Body of pancreas (tissue), 4 donors: ENCODE data around the gene ARID5B. TPM values are rescaled to one million over a fixed set of nuclear protein-coding genes. Genes with fewer than 3 reads are reported as not detected.

Source experiments
- ATAC-seq: fragments of 150-250 bp; one replicate; pipeline ENCODE4 v1.9.1; 2016
- DNase-seq, 4 donors: peaks; one replicate each; pipeline ENCODE4 v3.0.0-alpha.2; 2019
- H3K27ac ChIP-seq, 4 donors: fragments of 200-600 bp; sonication (generic); 1 replicate in 3 of 4; 2 replicates in 1 of 4; pipeline versions ENCODE4 v1.5.1 to v1.6.1; 2016 to 2019; ENCODE audit warnings: mild to moderate bottlenecking in 1 of 4, mixed read lengths in 1 of 4, moderate library complexity in 1 of 4
- H3K27me3 ChIP-seq, 2 donors: fragments of 200-600 bp; sonication (generic); one replicate each; pipeline ENCODE4 v1.6.0; 2016; ENCODE audit warnings: mild to moderate bottlenecking in 1 of 2
- H3K36me3 ChIP-seq, 2 donors: fragments of 200-600 bp; sonication (generic); replicated peaks in 1 of 2; 2 replicates each; pipeline ENCODE4 v1.5.1; 2016; ENCODE audit warnings: low read depth in 2 of 2; ENCODE audit not compliant: insufficient read depth in 1 of 2
- H3K4me1 ChIP-seq: fragments of 200-600 bp; sonication (generic); one replicate; pipeline ENCODE4 v1.6.0; 2016
- H3K4me3 ChIP-seq, 2 donors: fragments of 200-600 bp; sonication (generic); 1 replicate in 1 of 2; 2 replicates in 1 of 2; pipeline ENCODE4 v1.5.1; 2016 to 2019
- H3K9me3 ChIP-seq, 3 donors: fragments of 200-600 bp; sonication (generic); 1 replicate in 2 of 3; 2 replicates in 1 of 3; pipeline ENCODE4 v1.5.1; 2016
- POLR2A ChIP-seq, 3 donors: fragments of 450-650 bp; IDR thresholded peaks; one replicate each; pipeline ENCODE4 v1.6.1; 2016; ENCODE audit warnings: antibody characterized with exemption in 3 of 3, mild to moderate bottlenecking in 2 of 3
- WGBS, 2 donors: methylation state at CpG; one replicate each; pipeline ENCODE4 v1.1.5; 2017; 5-methylcytosine and 5-hydroxymethylcytosine counted together
- intact Hi-C: fragments of 100-400 bp; cut with DNase I; formaldehyde crosslinking; loops from one replicate; pipeline ENCODE4 v1.15.1; 2023
- total RNA-seq, 2 donors: library from RNA; depleted of rRNA; stranded (reverse); fragments of >200 nt; gene quantifications; one replicate each; pipeline ENCODE4 v1.1.0, GENCODE V29; 2016
- TF ChIP-seq, protein P1 (sequence below), 7 experiments: fragments of 450-650 bp in 4 of 7; fragments of 200-600 bp in 3 of 7; sonication (generic) in 3 of 7; IDR thresholded peaks; one replicate each; pipeline ENCODE4 v1.5.1; 2016 to 2019; ENCODE audit warnings: antibody characterized with exemption in 7 of 7

ARID5B gene
- total RNA-seq, 2 donors from 2014 or later = 16.1 to 17.1 TPM

DNA sequence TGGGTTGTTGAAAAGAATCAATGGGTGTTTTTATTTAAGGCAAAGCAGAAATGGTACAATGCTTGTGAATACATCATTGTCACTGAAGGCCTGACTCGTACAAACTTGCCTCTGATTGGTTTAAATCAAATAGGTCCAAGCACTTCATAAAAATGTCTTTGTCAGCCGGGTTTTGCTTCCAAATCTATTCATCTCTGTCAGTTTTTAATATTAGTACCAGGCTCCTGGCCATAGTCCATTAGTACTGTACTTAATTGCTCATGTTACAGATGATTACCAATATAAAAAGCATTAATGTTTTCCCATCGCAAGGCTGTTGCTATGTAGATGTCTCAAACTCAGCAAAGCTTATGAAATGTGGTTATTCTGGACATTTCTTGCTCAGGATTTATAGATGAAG is 171.9 kb downstream of the ARID5B start:
- WGBS, 2 donors = 60 to 67% methylated on average over 3 of the region's 3 CpGs
- no peaks in the 10 kb centered on the region for H3K9me3 ChIP-seq
- TF ChIP-seq, protein P1, sequence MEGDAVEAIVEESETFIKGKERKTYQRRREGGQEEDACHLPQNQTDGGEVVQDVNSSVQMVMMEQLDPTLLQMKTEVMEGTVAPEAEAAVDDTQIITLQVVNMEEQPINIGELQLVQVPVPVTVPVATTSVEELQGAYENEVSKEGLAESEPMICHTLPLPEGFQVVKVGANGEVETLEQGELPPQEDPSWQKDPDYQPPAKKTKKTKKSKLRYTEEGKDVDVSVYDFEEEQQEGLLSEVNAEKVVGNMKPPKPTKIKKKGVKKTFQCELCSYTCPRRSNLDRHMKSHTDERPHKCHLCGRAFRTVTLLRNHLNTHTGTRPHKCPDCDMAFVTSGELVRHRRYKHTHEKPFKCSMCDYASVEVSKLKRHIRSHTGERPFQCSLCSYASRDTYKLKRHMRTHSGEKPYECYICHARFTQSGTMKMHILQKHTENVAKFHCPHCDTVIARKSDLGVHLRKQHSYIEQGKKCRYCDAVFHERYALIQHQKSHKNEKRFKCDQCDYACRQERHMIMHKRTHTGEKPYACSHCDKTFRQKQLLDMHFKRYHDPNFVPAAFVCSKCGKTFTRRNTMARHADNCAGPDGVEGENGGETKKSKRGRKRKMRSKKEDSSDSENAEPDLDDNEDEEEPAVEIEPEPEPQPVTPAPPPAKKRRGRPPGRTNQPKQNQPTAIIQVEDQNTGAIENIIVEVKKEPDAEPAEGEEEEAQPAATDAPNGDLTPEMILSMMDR (IDR thresholded peaks at IDR 0.05) = no peak
- TF ChIP-seq POLR2A (IDR thresholded peaks at IDR 0.05) = no peak
- no peak overlapping the region for H3K27ac ChIP-seq
- peaks cover 12% of the 10 kb centered on the region for H3K4me1 ChIP-seq
- DNase-seq (no peak), ATAC-seq (no peak)
- no peaks in the 10 kb centered on the region for H3K36me3 ChIP-seq
- H3K27me3 ChIP-seq = no peaks in the 10 kb centered on the region
- no peak overlapping the region for H3K4me3 ChIP-seq
- intact Hi-C loops = no loop called here

DNA sequence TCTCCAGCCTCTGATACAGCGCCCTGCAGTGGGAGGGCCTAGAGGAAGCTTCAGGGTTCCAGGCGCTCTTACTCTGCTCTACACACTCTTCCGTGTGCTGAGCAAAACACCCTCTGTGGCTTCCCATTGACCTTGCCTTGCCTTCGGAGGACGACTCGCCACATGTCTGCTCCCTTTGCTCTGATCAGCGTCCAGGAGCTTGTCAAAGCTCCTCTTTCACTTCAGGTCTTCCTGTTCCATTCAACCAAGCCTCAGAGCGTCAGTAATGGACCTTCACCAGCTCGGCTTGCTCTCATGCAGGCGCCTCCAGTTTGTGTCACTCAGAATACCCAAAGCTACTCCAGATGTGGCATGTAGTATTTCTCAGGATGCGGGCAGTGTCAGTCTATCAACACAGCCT is 173.9 kb downstream of the ARID5B start:
- intact Hi-C loops = no loop called here
- H3K36me3 ChIP-seq = no peaks in the 10 kb centered on the region
- H3K9me3 ChIP-seq = no peaks in the 10 kb centered on the region
- ATAC-seq (no peak), DNase-seq (no peak)
- no peak overlapping the region for H3K27ac ChIP-seq
- H3K4me1 ChIP-seq = peaks cover 17% of the 10 kb centered on the region
- no peak overlapping the region for H3K4me3 ChIP-seq
- WGBS, 2 donors = 93% methylated on average over 11 of the region's 11 CpGs
- H3K27me3 ChIP-seq = no peaks in the 10 kb centered on the region
- TF ChIP-seq, protein P1 (IDR thresholded peaks at IDR 0.05) = no peak
- no peak for TF ChIP-seq POLR2A (IDR thresholded peaks at IDR 0.05)

DNA sequence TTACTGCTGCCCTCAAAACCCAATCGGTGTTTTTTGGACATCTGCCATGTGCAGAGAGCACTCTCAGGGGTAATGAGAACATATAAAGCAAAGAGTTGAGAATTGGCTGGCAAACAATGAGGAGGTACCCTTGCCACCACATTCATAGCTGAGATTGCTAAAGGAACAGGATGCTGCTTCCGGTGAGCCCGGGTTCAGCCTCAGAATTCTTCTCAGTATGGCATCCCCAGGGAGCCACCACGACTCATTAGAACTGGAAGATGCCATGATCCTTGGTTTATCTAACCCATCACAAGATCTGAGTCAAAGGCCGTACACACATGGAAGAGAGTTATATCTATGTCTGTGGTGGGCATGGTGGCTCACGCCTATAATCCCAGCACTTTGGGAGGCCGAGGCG is 174.4 kb downstream of the ARID5B start:
- peaks cover 22% of the 10 kb centered on the region for H3K4me1 ChIP-seq
- no peaks in the 10 kb centered on the region for H3K36me3 ChIP-seq
- intact Hi-C loops = no loop called here

DNA sequence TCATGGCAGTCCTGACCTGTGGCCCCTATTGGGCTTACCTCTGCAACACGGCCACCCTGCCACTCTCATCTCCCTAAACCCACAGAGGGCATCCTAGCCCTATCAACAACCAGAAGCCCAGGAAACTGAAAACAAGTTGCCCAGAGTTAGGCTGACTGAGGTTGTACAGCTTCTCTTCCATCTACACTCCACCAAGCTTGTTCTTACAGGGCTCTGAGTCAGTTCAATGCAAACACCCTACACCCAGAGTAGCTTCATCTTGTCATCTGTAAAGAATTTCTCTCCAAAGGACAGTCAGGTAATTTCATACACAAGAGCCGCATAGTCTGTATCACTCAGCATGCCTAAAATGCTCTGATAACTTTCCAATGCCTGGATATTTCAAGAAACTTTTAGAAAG is 175.4 kb downstream of the ARID5B start:
- peaks cover 31% of the 10 kb centered on the region for H3K4me1 ChIP-seq

More for the DNA sequence above, 174.4 kb downstream of the ARID5B start:
- ATAC-seq = no peak
- Histone ChIP-seq H3K4me3 (no peak overlapping the region), H3K9me3 (no peaks in the 10 kb centered on the region), H3K27ac (no peak overlapping the region), H3K27me3 (no peaks in the 10 kb centered on the region)
- DNase-seq = no peak
- TF ChIP-seq POLR2A (IDR thresholded peaks at IDR 0.05) = no peak
- TF ChIP-seq, protein P1 (IDR thresholded peaks at IDR 0.05) = no peak
- 79 to 82% methylated on average over 8 of the region's 8 CpGs for WGBS, 2 donors

More for the DNA sequence above, 175.4 kb downstream of the ARID5B start:
- TF ChIP-seq, protein P1 (IDR thresholded peaks at IDR 0.05) = no peak
- TF ChIP-seq POLR2A (IDR thresholded peaks at IDR 0.05) = no peak
- ATAC-seq = no peak
- Histone ChIP-seq H3K36me3 (no peaks in the 10 kb centered on the region), H3K27ac (peak overlapping the region in 1 of 4 donors; percentile 30), H3K4me3 (no peak overlapping the region), H3K27me3 (no peaks in the 10 kb centered on the region), H3K9me3 (no peaks in the 10 kb centered on the region)
- intact Hi-C loops = no loop called here
- no peak for DNase-seq
- WGBS, 2 donors = 58 to 60% methylated on average over 2 of the region's 2 CpGs
